IPS-NIHi11 (cell line): ENCODE data around the gene CCDC192.
A peak's percentile ranks its signal among the peaks of the same experiment; 100 is the strongest.

ENCODE experiments used
- DNase-seq: peaks from one replicate; pipeline ENCODE4 v3.0.0; 2012; ENCODE audit warnings: mixed read lengths, low spot score

Gene CCDC192

GRCh38 chr5:127985811-127986325 is 282.7 kb downstream of the CCDC192 start:
- no peak for DNase-seq

GRCh38 chr5:127987354-127988145 is 284.4 kb downstream of the CCDC192 start:
- DNase-seq, result no peak

GRCh38 chr5:127988146-127988760 is 285.1 kb downstream of the CCDC192 start:
- peak; percentile 11 for DNase-seq
